DND-41 (cell line): ENCODE results near the gene CDSN.
"Not testable (repeated sequence)": the region's sequence is repeated elsewhere in the genome, so short reads cannot be mapped to it uniquely, and the experiment has no call there.

Experiments used
- CTCF ChIP-seq: IDR thresholded peaks from 2 replicates; pipeline ENCODE4 v1.5.1; 2012; ENCODE audit warnings: borderline replicate concordance, low read length, moderate library complexity, mild to moderate bottlenecking; ENCODE audit not compliant: poor library complexity, severe bottlenecking; ENCODE audit errors: extremely low read depth
- EZH2 ChIP-seq: IDR thresholded peaks from 3 replicates; pipeline ENCODE4 v1.6.1; 2012; ENCODE audit warnings: borderline replicate concordance, low read depth, mild to moderate bottlenecking, moderate library complexity, low read length, inconsistent platforms; ENCODE audit not compliant: severe bottlenecking

GRCh38 chr6:31067891-31068668 lies 52.2 kb downstream of the CDSN start:
- not testable (repeated sequence) for TF ChIP-seq CTCF, EZH2
